HL-60/S4 treated with retinoic acid at 250 ng/mL for 4 days and 3 days (cell line): ENCODE data around the gene CD200R1.

ENCODE experiments used
- in situ Hi-C: fragments of 300-500 bp; cut with MboI; formaldehyde crosslinking; loops from 2 replicates; pipeline ENCODE4 v1.7.0; 2022; ENCODE audit warnings: low sequenced_read_pairs

Gene CD200R1, protein sequence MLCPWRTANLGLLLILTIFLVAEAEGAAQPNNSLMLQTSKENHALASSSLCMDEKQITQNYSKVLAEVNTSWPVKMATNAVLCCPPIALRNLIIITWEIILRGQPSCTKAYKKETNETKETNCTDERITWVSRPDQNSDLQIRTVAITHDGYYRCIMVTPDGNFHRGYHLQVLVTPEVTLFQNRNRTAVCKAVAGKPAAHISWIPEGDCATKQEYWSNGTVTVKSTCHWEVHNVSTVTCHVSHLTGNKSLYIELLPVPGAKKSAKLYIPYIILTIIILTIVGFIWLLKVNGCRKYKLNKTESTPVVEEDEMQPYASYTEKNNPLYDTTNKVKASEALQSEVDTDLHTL

DNA sequence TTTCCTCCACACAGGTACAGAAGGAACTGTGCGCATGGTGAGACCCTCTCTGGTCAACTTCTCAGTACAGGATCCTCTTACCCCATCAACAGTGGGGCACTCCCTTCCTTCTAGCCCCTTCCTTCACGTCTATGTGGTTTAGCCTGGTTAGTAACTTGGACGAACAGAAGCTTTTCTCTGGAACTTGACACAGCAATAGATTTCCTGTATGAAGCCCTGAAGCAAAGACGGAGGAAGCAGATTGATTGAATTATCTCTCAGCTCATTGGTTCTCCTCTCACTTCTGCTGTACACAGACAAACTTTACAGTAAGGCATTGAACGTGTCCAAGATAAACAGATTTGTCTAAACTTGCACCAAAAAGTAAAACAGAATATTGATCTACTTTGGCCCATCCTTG, at the start of gene CD200R1:
Gene CD200R1, minus strand, starts transcription at position 210 of the 400 bp plus-strand sequence. CDS start 246 bp downstream, outside the sequence.
- in situ Hi-C loops, result loop anchor here (25.0 kb wide), 1 partner anchor 338 kb away; the partner anchor contains the start of gene CCDC80

DNA sequence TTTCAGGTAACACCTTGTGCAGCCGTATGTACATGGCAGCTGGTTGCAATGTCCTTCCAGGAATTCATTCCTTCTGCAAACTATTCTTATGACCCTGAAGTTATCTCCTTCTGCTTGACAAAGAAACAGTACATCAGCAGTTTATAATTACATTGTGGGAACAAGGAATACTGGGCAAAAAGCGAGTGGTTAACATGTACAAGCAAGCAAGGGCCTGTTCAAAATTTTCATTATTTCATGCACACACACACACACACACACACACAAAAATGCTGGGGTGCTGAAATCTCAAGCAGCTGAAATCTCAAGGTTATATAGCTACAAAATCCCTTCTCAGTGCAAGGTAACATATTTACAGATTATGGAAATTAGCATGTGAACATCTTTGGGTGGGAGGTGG, 46.6 kb upstream of the CD200R1 start:
- in situ Hi-C loops, result no loop called here

DNA sequence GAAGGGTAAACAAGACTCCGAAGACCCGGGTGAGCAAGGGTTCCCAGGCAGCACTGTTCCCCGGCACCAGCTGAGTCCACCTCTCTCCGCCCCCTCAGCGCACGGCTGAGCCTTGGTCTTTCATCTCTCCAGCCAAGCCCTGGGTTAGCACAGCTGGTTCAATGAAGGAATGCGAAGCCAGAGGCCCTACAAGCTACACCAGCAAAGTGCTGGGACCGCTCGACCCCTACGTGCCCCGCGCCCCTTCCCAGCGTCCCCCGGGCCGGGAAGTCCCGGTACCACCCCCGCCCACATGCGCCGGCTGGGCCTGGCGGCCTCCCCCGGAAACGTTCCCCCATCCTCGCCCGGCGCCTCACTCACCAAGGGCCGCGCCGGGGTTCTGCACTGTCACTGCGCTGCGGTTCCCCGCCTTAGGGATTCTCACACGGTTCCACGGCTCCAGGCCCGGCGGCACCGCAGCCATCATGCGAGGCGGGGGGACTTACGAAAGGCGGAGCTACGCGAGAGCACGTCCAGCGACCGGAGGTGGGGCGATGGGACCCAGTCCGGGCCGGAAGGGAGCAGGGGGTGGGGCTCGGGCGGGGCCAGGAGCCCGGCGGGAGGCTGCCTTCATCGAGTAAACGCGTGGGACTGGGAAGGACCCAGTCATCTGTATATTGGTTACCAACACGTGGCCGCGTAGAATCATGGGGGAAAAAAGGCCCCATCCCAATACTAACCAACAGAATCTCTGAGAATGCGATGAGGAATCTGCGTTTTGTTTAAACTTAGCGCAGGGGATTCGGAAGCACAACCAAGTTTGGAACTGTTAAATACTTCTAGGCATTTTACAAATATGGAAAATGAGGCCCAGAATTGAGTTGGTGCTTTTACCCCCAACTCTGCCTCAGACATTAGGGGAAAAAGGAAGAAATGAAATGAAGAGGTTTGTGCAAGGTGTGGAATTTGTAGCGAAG, 44.6 kb upstream of the CD200R1 start:
- in situ Hi-C loops, result no loop called here

DNA sequence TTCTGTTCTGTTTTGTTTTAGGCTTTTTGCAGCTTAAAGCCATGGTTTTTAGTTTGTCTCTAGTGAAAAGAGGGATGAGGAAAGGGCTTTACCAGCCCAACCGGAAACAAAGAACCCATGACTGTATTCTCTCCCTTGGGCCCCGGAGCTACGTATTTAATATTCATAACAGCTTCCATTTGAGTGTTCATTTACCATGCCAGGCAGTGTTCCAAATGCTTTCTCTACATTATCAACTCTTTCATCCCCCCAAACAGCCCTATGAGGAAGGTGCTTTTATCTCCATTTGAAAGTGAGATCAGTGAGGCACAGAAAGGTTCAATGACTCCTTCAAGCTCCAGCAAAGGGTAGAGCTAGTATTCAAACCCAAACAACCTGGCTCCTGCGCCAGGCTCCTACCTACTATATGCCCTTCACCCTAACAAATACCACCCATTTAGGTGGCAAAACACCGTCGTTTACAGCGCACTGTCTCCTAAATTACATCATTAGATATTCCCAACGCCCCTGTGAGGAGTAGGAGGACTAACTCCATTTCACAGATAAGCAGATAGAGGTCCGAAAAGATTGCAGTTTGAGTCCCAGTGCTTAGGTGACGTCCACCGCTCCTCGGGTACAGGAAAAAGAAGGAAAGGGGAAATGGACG, 43.8 kb upstream of the CD200R1 start:
- in situ Hi-C loops, result no loop called here

DNA sequence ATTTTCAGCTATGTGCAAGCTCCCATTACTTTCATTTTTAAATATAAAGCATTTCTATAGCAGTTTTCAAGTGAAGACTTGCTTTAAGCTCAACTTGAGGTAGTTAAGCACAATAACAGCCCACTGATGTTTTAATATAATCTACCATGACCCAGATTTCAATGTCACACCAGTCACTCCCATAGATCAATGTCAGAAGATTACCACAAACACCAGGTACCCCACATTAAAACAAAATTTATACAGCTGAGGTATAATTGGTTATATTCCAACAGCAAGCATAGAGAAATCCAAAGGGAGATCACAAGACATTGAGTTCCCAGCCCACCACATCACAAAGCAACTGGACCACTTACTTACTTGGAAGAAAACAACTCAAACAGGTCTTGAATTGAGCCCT, 38.7 kb upstream of the CD200R1 start:
- in situ Hi-C loops, result no loop called here

DNA sequence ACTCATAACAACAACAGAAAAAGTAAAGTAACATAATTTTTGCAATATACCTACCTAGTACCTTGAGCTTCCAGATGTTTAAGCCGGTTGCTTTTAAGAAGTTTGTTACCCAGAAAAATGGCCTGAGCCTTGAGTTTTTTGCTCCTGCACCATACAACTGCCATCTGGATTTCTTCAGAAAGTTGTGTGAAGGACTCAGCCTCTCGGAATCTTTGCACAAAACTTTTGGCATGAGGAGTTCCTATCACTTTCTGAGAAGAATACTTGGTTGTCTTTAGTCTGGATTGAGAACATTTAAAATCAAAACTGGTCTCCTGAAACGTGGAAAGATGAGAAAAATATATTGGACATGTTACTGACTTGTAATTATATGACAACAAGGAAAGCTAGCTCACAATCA, 33.2 kb upstream of the CD200R1 start:
- in situ Hi-C loops, result no loop called here

DNA sequence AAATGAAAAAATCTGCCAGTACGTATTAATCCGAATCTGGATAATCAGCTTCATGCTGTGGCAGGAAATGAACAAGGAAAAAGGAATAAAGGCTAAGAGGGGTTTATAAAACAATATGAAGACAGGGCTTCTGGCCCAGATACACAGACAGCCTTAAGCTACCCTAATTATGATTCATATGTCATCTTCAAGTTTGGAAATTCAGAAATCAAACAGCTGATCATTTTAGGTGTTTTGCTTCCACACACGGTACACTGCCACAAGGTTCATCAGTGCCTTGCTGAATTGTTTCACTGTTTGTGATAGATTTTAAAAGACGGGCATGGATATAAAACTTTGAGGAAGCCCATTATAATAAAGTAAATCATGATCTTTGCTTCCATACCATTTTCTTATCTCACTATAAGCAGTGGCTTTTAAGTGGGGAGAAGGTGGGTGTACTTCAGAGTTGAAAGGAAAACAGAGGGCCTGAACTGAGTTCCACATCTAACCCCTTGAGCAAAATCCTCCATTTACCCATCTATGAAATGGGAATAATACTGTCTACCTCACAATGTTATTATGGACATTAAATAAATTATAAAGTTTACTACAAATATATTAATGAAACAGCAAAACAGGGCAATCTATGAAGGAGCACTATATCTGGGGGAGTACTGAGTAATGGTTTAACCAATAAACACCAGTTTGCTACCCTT, 31.6 kb upstream of the CD200R1 start:
- in situ Hi-C loops, result no loop called here

DNA sequence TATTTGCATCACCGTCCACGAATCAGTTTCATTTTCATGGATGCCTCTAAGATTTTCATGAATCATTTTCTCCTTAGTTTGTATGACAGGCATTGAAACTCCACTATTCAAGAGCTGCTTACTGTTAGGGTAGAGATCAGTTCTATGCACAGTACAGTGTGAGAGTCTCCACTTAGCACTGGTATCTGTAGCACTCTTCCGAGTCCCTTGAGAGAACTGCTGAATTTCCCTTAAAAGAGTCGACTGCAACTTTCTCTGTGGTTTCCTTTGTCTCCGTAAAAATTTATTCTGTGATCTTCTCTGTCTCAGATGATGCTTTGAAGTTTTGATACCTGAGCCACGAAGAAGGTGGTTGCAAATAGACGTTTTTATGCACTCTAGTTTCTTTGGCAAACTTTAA, 30.7 kb upstream of the CD200R1 start:
- in situ Hi-C loops, result no loop called here

DNA sequence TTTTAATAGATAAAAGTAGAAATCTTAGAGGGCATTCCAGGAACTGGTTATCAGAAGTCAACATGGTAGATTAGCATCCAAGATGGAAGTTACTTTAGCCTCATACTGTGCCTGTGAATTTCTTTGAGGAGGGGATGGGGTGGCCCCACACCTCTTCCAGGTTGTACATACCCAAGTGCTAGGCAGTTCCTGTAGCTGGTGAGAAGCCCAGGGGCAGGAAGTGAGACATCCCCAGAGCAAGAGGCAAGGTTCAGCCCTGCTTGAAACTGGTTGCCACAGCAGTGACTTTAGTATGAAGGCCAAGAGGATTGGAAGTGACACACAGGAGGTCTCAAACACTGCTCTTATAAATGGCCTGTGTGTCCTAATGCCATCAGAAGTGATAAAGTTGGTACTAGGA, 27.8 kb upstream of the CD200R1 start:
- in situ Hi-C loops, result no loop called here

DNA sequence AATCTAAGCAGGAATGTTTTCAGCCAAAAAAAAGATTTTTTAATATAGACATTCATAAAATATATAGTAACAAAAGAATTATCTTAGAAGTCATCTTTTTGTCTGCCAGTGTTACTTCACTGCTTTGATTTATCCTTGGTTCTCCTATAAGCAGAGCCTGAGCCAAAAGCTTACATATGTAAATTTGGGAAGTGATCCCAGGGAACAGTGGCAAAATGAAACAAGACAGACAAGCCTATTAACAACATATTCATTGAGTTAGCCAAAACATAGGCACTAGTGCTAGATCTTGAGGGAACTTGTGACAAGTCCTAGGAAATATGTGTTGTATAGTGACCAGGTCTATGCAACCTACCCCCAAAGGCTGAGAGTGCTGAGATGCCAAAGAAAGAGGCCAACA, 27.1 kb upstream of the CD200R1 start:
- in situ Hi-C loops, result no loop called here

DNA sequence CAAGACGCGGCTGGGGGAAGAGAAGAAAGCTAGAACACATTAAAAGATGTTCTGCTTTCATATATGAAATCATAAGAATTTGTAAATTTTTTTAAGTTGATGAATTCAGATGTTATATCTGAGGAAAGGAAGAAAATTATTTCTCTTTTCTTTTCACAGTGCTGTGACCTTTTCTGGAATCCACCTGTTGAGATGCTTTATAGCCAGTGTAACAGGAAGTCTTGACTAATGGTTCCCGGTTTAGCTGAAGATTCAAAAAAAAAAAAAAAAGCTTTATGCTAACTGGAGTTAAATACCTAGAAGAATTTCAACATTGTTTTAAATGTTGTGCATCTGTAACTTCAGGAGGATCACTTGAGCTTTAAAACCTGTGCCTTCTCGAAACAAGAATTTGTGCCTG, 25.8 kb upstream of the CD200R1 start:
- in situ Hi-C loops, result no loop called here

DNA sequence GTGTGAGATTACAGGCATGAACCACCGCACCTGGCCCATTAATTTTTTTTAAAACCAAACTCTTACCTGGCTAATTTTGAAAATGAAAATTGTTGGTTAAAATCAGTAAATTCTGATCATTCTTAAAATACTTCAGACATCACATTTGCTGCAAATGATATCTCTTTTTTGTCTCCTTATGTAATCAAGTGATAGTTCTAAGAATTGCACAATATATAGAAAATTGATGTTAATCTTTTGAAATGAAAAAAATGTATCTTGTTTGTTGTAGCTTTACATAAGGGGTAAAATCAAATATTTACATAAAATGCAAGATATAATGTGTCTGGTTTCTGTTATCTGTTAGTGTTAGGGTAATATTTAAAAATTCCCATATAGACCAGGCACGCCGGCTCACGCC, 20.9 kb upstream of the CD200R1 start:
- in situ Hi-C loops, result loop anchor here (25.0 kb wide), 1 partner anchor 358 kb away; the partner anchor contains the start of gene CCDC80

DNA sequence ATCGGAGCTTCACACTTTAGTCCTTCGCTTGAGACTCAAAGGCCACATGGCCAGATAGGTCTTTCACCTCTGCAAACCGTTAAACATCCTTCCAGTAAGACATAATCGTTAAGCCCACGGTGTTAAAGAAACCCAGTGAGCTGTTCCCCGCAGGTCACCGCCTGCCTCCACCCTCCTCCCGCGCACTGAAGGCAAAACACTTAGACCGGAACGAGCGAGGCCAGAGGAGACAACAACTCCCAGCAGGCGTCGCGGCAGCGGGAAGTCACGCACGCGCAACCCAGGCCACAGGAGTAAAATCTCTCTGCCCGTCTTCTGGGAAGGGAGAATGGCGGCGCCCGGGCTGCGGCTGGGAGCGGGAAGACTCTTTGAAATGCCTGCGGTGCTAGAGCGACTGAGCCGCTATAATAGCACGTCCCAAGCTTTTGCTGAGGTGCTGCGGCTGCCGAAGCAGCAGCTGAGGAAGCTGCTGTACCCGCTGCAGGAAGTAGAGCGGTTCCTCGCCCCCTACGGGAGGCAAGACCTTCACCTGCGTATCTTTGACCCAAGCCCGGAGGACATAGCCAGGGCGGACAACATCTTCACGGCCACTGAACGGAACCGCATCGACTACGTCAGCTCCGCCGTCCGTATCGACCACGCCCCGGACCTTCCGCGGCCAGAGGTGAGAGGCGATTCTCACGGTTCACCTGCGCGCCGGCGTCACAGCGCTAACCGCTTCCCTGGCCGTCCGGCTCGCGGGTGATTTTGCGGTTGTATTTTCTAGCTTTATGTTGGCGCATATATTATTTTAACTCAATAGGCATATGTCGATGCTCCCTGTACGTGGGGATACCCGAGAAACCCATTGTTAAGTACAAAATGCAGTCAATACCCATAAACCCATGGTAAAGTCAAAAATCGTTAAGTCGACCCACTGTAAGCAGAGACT, 16.0 kb upstream of the CD200R1 start, which contains the start of gene GTPBP8:
Gene GTPBP8, plus strand, starts transcription at position 313 of the 931 bp plus-strand sequence. Its CDS starts 16 bp downstream, at position 329.
- in situ Hi-C loops, result loop anchor here (25.0 kb wide), 1 partner anchor 354 kb away; the partner anchor contains the start of gene CCDC80

DNA sequence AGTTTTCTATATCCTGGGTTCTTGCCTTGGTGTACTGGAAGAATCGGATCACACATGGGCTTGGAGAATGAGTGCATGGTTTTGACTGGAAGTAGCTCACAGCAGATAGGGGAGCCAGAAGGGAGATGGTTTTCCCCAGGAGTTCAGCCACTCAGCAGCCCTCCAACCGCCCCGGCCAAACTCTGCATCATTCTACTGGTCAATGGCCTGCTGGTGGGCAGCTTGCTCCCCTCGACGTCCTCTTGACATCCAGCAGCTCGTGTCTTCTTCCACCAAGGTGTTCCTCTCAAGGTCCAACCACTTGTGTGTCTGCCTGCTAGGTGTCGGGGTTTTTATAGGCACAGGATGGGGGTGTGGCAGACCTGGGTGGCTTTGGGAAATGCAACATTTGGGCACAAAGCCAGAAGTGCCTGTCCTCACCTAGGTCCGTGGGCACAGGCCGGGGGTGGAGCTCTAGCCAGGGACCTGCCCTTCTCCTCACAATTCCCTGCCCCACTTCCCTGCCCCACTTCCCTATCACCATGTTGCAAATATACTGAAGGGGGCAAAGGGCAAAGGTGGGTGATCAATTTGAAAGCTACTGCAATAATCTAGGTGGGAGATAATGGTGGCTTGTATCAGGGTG, 12.9 kb upstream of the CD200R1 start:
- in situ Hi-C loops, result loop anchor here (10.0 to 25.0 kb wide), 2 partner anchors 253 to 351 kb away; partner anchors contain the start of gene CCDC80

DNA sequence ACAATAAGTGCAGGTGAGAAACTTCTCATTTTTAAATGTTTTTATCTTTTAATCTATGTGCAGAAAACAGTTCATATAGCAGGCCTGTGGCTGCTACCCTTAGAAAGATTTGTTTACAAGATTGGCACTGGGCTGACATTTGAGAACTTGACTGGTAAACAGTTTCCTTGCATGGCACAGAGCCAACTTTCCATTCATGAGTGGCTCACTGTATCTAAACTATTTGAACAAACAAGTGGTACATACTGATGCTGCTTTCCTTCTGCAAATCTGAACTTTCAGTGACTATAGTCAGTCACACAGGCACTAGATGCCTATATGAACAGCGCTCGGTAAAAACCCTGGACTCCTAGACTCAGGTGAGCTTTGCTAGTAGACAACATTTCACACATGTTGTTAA, 9.6 kb upstream of the CD200R1 start:
- in situ Hi-C loops, result loop anchor here (10.0 to 25.0 kb wide), 2 partner anchors 250 to 347 kb away; partner anchors contain the start of gene CCDC80

DNA sequence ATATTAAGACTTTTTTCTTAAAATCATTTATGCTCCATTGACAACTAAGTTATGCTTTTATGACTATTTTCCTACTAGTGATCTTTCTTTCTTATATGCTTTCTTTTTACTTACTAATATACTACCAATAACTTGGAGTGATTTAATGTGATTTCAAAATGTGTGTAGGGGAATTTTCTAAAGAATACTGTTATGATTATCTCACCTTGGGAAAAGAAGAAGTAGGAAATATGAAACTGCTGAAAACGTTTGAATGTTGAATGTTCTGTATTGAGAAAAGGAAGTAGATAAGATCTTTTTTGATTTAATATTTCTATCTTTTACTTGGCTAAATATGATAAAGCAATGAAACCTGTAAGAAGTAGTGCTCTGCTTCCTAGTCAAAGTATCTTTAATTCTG, 7.8 kb upstream of the CD200R1 start:
- in situ Hi-C loops, result loop anchor here (10.0 to 25.0 kb wide), 2 partner anchors 248 to 345 kb away; partner anchors contain the start of gene CCDC80

DNA sequence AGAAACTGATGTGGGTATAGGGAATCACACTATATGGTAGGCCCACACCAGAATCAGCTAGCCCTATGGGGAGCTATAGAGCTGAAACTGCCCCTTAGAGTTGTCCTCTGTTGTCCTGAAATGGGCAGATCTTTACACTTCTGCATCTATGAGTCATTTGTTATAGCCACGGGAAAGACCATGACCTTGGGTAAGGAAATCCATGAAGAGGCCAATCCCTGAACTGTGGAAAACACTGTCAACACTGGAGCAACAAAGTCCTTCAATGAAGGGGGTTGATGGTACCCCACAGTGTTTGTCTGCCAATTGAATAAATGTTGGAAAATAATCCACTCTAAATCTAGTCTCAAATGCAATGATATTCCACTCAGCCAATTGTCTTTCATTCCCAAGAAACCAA, 5.2 kb upstream of the CD200R1 start:
- in situ Hi-C loops, result loop anchor here (10.0 to 25.0 kb wide), 2 partner anchors 245 to 343 kb away; partner anchors contain the start of gene CCDC80

DNA sequence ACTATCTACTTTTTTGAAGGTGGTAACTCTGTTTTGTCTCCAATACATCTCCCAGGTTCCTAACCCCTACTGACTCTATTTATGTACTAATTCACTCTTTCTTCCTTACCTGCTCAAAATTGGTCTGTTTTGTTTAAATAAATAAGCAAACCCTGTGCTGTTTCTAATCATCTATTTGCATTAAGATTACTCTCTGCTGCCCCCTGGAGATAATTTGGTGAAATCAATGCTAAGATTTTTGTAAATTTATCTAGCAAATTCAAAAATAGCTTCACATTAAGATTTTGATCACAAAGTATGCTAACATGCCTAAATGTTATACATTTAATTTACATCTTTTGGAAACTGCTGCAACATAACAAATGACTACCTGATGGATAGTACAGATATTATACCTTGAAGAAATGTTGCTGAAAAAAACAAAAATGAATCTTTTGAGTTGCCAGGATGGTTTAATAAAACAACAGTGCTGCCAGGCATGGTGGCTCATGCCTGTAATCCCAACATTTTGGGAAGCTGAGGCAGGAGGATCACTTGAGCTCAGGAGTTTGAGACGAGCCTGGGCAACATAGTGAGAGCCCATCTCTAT, 4.4 kb upstream of the CD200R1 start:
- in situ Hi-C loops, result loop anchor here (25.0 kb wide), 1 partner anchor 342 kb away; the partner anchor contains the start of gene CCDC80
